ENCODE results near the gene LMX1B.
A peak's percentile ranks its signal among the peaks of the same experiment; 100 is the strongest.

LMX1B gene

DNA sequence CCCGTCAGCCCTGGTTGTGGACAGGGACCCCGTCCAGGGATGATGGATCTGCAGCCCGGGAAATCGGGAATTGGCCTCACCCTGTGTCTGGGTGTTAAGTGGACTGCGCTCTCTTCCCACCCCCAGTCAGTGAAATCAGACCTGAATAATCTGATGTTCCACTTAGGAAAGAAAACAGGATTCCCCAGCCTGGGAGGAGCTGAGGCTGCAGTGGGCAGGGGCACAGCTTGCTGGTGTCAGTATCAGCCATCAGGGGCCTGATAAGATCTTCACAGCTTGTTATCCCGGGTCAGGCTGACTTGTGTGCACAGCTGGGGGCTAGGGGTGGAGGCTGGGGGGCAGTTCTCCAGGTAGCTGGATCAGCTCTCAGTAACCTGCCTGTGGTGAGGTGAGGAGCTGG lies 29.1 kb downstream of the LMX1B start (continued):
- TF ChIP-seq ZNF664 (tag by site-specific recombination; IDR thresholded peaks at IDR 0.05) (no peak), ZBTB8A (tag by site-specific recombination; IDR thresholded peaks at IDR 0.05) (no peak)

DNA sequence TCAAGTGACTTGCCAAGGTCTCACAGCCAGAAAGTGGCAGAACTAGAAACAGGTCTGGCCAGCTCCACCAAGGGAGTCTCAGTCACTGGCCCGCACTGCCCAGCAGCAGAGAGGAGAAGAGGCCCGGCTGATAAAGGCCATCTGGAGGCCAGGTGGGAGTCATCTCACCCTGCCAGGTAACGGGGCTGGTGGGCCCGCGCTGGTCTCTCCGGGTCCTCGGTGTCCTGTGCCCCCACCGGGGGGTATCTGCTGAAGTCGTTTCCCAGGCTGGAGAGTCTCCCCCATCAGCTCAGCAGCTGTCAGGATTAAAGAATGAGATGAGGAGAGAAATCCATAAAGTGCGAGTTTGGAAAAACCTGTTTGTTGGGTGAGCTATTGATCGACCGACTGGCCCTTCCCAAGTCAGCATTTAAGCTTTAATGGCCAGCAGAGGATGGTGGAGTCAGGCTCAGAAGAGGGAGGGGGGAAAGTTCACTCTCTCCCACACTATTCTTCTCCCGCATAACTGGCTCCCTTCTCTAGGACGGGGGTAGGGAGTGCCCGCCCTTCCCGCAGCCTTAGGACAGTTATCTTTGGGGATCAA lies 30.3 kb downstream of the LMX1B start:
- Histone ChIP-seq H3K9me3 (ENCODE audit: control insufficient read depth, insufficient read depth, low read depth, low read length) (no peaks in the 10 kb centered on the region), H3K36me3 (ENCODE audit: control insufficient read depth in 2 of 2, insufficient read depth in 1 of 2, low read length in 2 of 2) (no peaks in the 10 kb centered on the region), H3K4me3 (ENCODE audit: low read depth, low read length) (no peak overlapping the region), H3K4me1 (ENCODE audit: control insufficient read depth, insufficient read depth, low read length) (peaks cover 5% of the 10 kb centered on the region; the same call in 1 of the 2 replicates), H3K27ac (ENCODE audit: extremely low read depth, low read depth, low read length) (no peak overlapping the region)
- ChIA-PET CTCF (interaction anchor here (1.1 kb wide), 1 partner anchor 63 kb away, joined by 3 read pairs; no protein-coding TSS in a partner anchor), POLR2A (interaction anchor here (1.3 kb wide), 1 partner anchor 31 kb away, joined by 3 read pairs; the partner anchor contains the start of gene LMX1B)
- TF ChIP-seq PRDM1 (tag by site-specific recombination; IDR thresholded peaks at IDR 0.05), result peak; percentile 61
- TF ChIP-seq ZBTB8A (tag by site-specific recombination; IDR thresholded peaks at IDR 0.05), result no peak

DNA sequence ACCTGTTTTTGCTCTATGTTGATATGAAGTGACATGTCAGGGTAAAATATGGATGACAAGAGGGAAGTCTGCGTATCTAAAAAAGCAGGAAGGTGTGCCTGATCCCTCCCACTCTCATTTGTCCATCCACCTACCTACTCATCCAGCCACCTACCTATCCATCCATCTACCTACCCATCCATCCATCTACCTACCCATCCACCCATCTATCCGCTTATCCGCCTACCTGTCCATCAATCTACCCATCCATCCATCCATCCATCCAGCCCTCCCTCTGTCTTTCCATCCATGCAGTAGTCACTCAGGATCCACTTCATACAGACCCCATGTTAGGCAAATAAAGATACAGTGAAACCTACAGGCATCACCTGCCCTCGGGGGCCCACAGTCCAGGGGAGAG lies 32.4 kb downstream of the LMX1B start:
- Histone ChIP-seq H3K4me1 (ENCODE audit: control insufficient read depth, insufficient read depth, low read length) (peaks cover 18% of the 10 kb centered on the region; the same call in 1 of the 2 replicates), H3K9me3 (ENCODE audit: control insufficient read depth, insufficient read depth, low read depth, low read length) (no peaks in the 10 kb centered on the region), H3K4me3 (ENCODE audit: low read depth, low read length) (no peak overlapping the region), H3K27ac (ENCODE audit: extremely low read depth, low read depth, low read length) (no peak overlapping the region), H3K36me3 (ENCODE audit: control insufficient read depth in 2 of 2, insufficient read depth in 1 of 2, low read length in 2 of 2) (no peaks in the 10 kb centered on the region)
- ChIA-PET POLR2A (no interaction called here), CTCF (interaction anchor here (0.8 to 1.3 kb wide), 2 partner anchors 15 to 89 kb away, joined by 3 read pairs; no protein-coding TSS in a partner anchor)
- no peak for TF ChIP-seq ZNF37A (tag by site-specific recombination; IDR thresholded peaks at IDR 0.05)
- no peak for TF ChIP-seq ZBTB21 (tag by site-specific recombination; IDR thresholded peaks at IDR 0.05)
- TF ChIP-seq ZFHX2 (tag by site-specific recombination; conservative IDR thresholded peaks at IDR 0.05), result peak; percentile 56
- TF ChIP-seq, protein P1, sequence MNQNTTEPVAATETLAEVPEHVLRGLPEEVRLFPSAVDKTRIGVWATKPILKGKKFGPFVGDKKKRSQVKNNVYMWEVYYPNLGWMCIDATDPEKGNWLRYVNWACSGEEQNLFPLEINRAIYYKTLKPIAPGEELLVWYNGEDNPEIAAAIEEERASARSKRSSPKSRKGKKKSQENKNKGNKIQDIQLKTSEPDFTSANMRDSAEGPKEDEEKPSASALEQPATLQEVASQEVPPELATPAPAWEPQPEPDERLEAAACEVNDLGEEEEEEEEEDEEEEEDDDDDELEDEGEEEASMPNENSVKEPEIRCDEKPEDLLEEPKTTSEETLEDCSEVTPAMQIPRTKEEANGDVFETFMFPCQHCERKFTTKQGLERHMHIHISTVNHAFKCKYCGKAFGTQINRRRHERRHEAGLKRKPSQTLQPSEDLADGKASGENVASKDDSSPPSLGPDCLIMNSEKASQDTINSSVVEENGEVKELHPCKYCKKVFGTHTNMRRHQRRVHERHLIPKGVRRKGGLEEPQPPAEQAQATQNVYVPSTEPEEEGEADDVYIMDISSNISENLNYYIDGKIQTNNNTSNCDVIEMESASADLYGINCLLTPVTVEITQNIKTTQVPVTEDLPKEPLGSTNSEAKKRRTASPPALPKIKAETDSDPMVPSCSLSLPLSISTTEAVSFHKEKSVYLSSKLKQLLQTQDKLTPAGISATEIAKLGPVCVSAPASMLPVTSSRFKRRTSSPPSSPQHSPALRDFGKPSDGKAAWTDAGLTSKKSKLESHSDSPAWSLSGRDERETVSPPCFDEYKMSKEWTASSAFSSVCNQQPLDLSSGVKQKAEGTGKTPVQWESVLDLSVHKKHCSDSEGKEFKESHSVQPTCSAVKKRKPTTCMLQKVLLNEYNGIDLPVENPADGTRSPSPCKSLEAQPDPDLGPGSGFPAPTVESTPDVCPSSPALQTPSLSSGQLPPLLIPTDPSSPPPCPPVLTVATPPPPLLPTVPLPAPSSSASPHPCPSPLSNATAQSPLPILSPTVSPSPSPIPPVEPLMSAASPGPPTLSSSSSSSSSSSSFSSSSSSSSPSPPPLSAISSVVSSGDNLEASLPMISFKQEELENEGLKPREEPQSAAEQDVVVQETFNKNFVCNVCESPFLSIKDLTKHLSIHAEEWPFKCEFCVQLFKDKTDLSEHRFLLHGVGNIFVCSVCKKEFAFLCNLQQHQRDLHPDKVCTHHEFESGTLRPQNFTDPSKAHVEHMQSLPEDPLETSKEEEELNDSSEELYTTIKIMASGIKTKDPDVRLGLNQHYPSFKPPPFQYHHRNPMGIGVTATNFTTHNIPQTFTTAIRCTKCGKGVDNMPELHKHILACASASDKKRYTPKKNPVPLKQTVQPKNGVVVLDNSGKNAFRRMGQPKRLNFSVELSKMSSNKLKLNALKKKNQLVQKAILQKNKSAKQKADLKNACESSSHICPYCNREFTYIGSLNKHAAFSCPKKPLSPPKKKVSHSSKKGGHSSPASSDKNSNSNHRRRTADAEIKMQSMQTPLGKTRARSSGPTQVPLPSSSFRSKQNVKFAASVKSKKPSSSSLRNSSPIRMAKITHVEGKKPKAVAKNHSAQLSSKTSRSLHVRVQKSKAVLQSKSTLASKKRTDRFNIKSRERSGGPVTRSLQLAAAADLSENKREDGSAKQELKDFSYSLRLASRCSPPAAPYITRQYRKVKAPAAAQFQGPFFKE (tag by site-specific recombination; IDR thresholded peaks at IDR 0.05; ENCODE audit: borderline replicate concordance), result no peak
- TF ChIP-seq ZNF132 (tag by site-specific recombination; IDR thresholded peaks at IDR 0.05; ENCODE audit: borderline replicate concordance), result no peak
- TF ChIP-seq ZSCAN30 (tag by site-specific recombination; IDR thresholded peaks at IDR 0.05), result no peak
- peak; percentile 90 for TF ChIP-seq EGR2 (tag by site-specific recombination; IDR thresholded peaks at IDR 0.05; ENCODE audit: low read depth)
- peak; percentile 81 for TF ChIP-seq ZNF366 (tag by site-specific recombination; conservative IDR thresholded peaks at IDR 0.05)
- peak; percentile 60; the same call in 1 of the 2 replicates for TF ChIP-seq ZBTB17 (tag by site-specific recombination; IDR thresholded peaks at IDR 0.05)

DNA sequence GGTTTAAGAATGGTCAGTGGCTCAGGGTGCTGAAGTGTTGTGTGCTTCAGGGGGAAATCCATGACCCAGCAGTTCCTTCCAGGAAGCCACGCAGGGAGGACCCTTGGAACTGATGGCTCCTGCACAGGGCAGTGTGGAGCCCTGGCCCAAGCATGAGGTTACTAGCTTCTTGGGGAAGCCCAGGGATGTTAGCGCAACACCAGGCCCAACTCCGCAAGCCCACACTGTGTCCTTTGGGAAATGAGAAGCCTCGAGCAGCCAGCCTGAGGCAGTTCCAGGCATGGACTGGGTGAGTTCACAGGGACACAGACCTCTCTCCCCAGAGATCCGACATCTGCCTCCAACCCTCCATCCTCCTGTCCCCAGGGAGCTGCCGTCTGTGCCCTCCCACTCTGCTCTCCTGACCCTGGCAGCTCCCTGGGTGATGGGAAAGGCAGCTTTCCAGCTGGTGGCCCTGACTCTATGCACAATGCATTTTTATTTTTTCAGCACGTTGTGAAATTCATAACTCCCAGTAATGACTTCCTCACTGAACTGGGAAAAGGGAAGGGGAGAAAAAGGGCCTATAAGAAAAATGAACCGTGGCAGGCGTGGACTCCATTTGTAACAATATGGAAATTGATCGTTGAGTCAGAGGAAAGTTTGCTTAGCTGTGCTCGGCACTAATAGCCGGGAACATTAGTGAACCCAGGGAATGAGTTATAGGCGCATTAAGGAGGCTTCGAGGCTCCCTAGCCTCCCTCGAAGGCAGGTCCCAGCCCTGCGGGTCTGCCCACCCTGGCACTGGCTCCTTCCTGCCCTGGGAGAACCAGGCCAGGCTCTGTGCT lies 34.1 kb downstream of the LMX1B start:
- POLR2A ChIA-PET, result no interaction called here
- no peaks in the 10 kb centered on the region for H3K9me3 ChIP-seq (ENCODE audit: control insufficient read depth, insufficient read depth, low read depth, low read length)
- CTCF ChIA-PET, result interaction anchor here (0.6 to 1.2 kb wide), 3 partner anchors 13 to 55 kb away, joined by 3 to 5 read pairs (median 4); partner anchors contain the start of gene LMX1B
- H3K27ac ChIP-seq (ENCODE audit: extremely low read depth, low read depth, low read length), result no peak overlapping the region
- H3K36me3 ChIP-seq (ENCODE audit: control insufficient read depth in 2 of 2, insufficient read depth in 1 of 2, low read length in 2 of 2), result no peaks in the 10 kb centered on the region
- peaks cover 22% of the 10 kb centered on the region for H3K4me1 ChIP-seq (ENCODE audit: control insufficient read depth, insufficient read depth, low read length)
- H3K4me3 ChIP-seq (ENCODE audit: low read depth, low read length), result no peak overlapping the region
- TF ChIP-seq ZNF174 (tag by site-specific recombination; IDR thresholded peaks at IDR 0.05), result no peak
- no peak for TF ChIP-seq ZNF202 (tag by site-specific recombination; IDR thresholded peaks at IDR 0.05; ENCODE audit: borderline replicate concordance)
- TF ChIP-seq, protein P2, sequence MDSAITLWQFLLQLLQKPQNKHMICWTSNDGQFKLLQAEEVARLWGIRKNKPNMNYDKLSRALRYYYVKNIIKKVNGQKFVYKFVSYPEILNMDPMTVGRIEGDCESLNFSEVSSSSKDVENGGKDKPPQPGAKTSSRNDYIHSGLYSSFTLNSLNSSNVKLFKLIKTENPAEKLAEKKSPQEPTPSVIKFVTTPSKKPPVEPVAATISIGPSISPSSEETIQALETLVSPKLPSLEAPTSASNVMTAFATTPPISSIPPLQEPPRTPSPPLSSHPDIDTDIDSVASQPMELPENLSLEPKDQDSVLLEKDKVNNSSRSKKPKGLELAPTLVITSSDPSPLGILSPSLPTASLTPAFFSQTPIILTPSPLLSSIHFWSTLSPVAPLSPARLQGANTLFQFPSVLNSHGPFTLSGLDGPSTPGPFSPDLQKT (IDR thresholded peaks at IDR 0.05; ENCODE audit: borderline replicate concordance, low read depth, low read length), result no peak
- no peak for TF ChIP-seq ZNF670 (tag by site-specific recombination; IDR thresholded peaks at IDR 0.05; ENCODE audit: low read depth)
- no peak for TF ChIP-seq ZSCAN23 (tag by site-specific recombination; IDR thresholded peaks at IDR 0.05)
- TF ChIP-seq GLI2 (tag by site-specific recombination; IDR thresholded peaks at IDR 0.05; ENCODE audit: borderline replicate concordance, low read depth), result no peak

All from HEK293 (cell line).